ENCODE results near the gene ZNF644.

DNA sequence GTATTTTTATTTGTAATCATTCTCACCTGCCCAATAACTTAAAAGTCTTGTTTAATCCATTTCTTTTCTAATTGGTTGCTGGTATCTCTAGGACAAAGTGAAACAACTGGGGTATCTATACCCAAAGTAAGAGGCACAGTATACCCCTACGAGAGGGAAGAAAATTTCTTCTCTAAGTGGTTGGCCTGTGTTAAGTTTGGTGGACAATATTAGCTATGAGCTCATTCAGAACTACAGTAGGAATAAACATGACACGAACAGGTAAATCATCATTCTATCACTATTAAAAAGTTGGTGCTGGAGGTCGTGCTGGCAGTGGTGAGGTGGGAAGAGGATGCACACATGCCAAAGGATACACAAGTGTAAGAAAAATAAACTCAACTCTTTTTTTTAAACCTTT lies 99.6 kb downstream of the ZNF644 start:
- TF ChIP-seq POLR2A (IDR thresholded peaks at IDR 0.05; ENCODE audit: low read length) (no peak), GATA1 (IDR thresholded peaks at IDR 0.05; ENCODE audit: low read depth, low read length) (no peak)

All from erythroblast (primary cell).